HEK293 (cell line): Measurements from ENCODE around the gene SLC20A1.

ENCODE experiments used
- CTCF ChIA-PET: fragments of 350-600 bp; formaldehyde crosslinking; extraction: SDS; loops from one replicate; lab custom pipeline; 2021; ENCODE audit warnings: antibody characterized with exemption; lab: Yijun Ruan, JAX
- POLR2A ChIA-PET: fragments of 300-600 bp; formaldehyde crosslinking; extraction: SDS; loops from one replicate; lab custom pipeline; 2020; ENCODE audit warnings: antibody characterized with exemption, inconsistent platforms; lab: Yijun Ruan, JAX
- H3K27ac ChIP-seq: fragments of 200-500 bp; sonication (Bioruptor generic); 2 replicates; pipeline ENCODE4 v1.5.1; 2014; ENCODE audit warnings: low read depth, low read length, control low read depth, inconsistent platforms; ENCODE audit errors: extremely low read depth
- H3K36me3 ChIP-seq, 2 experiments: fragments of 200-500 bp in 1 of 2; sonication (Bioruptor generic) in 1 of 2; 1 replicate in 1 of 2; 2 replicates in 1 of 2; pipeline ENCODE4 v1.5.1; 2014 to 2017; ENCODE audit warnings: inconsistent platforms in 2 of 2, low read length in 2 of 2; ENCODE audit not compliant: control insufficient read depth in 2 of 2, insufficient read depth in 1 of 2
- H3K4me1 ChIP-seq: fragments of 200-500 bp; sonication (Bioruptor generic); 2 replicates; pipeline ENCODE4 v1.5.1; 2014; ENCODE audit warnings: mild to moderate bottlenecking, low read length, inconsistent platforms; ENCODE audit not compliant: control insufficient read depth, insufficient read depth
- H3K4me3 ChIP-seq: 2 replicates; pipeline ENCODE4 v1.5.1; 2011; ENCODE audit warnings: low read depth, mild to moderate bottlenecking, control low read depth, low read length, moderate library complexity
- H3K9me3 ChIP-seq: fragments of 200-500 bp; sonication (Bioruptor generic); 2 replicates; pipeline ENCODE4 v1.5.1; 2014; ENCODE audit warnings: low read depth, low read length, inconsistent platforms; ENCODE audit not compliant: control insufficient read depth, insufficient read depth
- HOXD13 ChIP-seq: sonication (generic); formaldehyde crosslinking; IDR thresholded peaks from 2 replicates; pipeline ENCODE4 v1.8.0; 2022; ENCODE audit warnings: missing genetic modification reagents, borderline replicate concordance
- MZF1 ChIP-seq: fragments of 450-650 bp; formaldehyde crosslinking; IDR thresholded peaks from 2 replicates; pipeline ENCODE4 v1.5.1; 2017; ENCODE audit warnings: missing biosample characterization, missing genetic modification characterization, borderline replicate concordance
- SCRT2 ChIP-seq: fragments of 450-650 bp; formaldehyde crosslinking; IDR thresholded peaks from 2 replicates; pipeline ENCODE4 v1.5.1; 2016; ENCODE audit warnings: missing biosample characterization, missing genetic modification characterization
- TCF7L2 ChIP-seq: IDR thresholded peaks from 2 replicates; pipeline ENCODE4 v1.6.1; 2011; ENCODE audit warnings: low read depth, mild to moderate bottlenecking, inconsistent platforms, low read length, moderate library complexity, borderline replicate concordance
- YY1 ChIP-seq: fragments of 450-650 bp; formaldehyde crosslinking; IDR thresholded peaks from 2 replicates; pipeline ENCODE4 v1.5.1; 2018; ENCODE audit warnings: missing biosample characterization, missing genetic modification characterization
- ZBTB7A ChIP-seq: fragments of 450-650 bp; formaldehyde crosslinking; IDR thresholded peaks from 2 replicates; pipeline ENCODE4 v1.5.1; 2016; ENCODE audit warnings: low read depth, missing biosample characterization, missing genetic modification characterization
- ZBTB8A ChIP-seq: fragments of 450-650 bp; formaldehyde crosslinking; IDR thresholded peaks from 2 replicates; pipeline ENCODE4 v1.5.1; 2016; ENCODE audit warnings: missing biosample characterization, missing genetic modification characterization
- ZFHX2 ChIP-seq: fragments of 450-650 bp; formaldehyde crosslinking; conservative IDR thresholded peaks from 2 replicates; pipeline ENCODE4 v1.5.1; 2016; ENCODE audit warnings: missing biosample characterization, missing genetic modification characterization
- ZFP37 ChIP-seq: fragments of 450-650 bp; formaldehyde crosslinking; IDR thresholded peaks from 2 replicates; pipeline ENCODE4 v1.5.1; 2016; ENCODE audit warnings: missing biosample characterization, missing genetic modification characterization
- ZNF146 ChIP-seq: fragments of 450-650 bp; formaldehyde crosslinking; IDR thresholded peaks from 2 replicates; pipeline ENCODE4 v1.5.1; 2016; ENCODE audit warnings: missing biosample characterization, missing genetic modification characterization
- ZNF155 ChIP-seq: fragments of 450-650 bp; formaldehyde crosslinking; IDR thresholded peaks from 2 replicates; pipeline ENCODE4 v1.5.1; 2016; ENCODE audit warnings: missing biosample characterization, missing genetic modification characterization
- ZNF19 ChIP-seq: fragments of 450-650 bp; formaldehyde crosslinking; IDR thresholded peaks from 2 replicates; pipeline ENCODE4; 2016; ENCODE audit warnings: missing biosample characterization, missing genetic modification characterization, low read depth
- ZNF202 ChIP-seq: fragments of 450-650 bp; formaldehyde crosslinking; IDR thresholded peaks from 2 replicates; pipeline ENCODE4 v1.5.1; 2016; ENCODE audit warnings: missing biosample characterization, missing genetic modification characterization, borderline replicate concordance
- ZNF211 ChIP-seq: fragments of 450-650 bp; formaldehyde crosslinking; IDR thresholded peaks from 2 replicates; pipeline ENCODE4 v1.5.1; 2016; ENCODE audit warnings: low read depth, missing biosample characterization, missing genetic modification characterization
- ZNF37A ChIP-seq: fragments of 450-650 bp; IDR thresholded peaks from 2 replicates; pipeline ENCODE4 v1.5.1; 2018; ENCODE audit warnings: missing biosample characterization, missing genetic modification characterization
- ZNF555 ChIP-seq: fragments of 450-650 bp; formaldehyde crosslinking; conservative IDR thresholded peaks from 2 replicates; pipeline ENCODE4 v1.5.1; 2017; ENCODE audit warnings: missing biosample characterization, mild to moderate bottlenecking, missing genetic modification characterization, inconsistent platforms
- ZNF623 ChIP-seq: fragments of 450-650 bp; formaldehyde crosslinking; IDR thresholded peaks from 2 replicates; pipeline ENCODE4 v1.5.1; 2016; ENCODE audit warnings: missing biosample characterization, missing genetic modification characterization
- ZNF707 ChIP-seq: fragments of 450-650 bp; formaldehyde crosslinking; IDR thresholded peaks from 2 replicates; pipeline ENCODE4 v1.5.1; 2016; ENCODE audit warnings: missing biosample characterization, missing genetic modification characterization
- ZNF76 ChIP-seq: fragments of 450-650 bp; formaldehyde crosslinking; IDR thresholded peaks from 2 replicates; pipeline ENCODE4; 2016; ENCODE audit warnings: low read depth, missing biosample characterization, missing genetic modification characterization, borderline replicate concordance
- ZNF777 ChIP-seq: fragments of 450-650 bp; formaldehyde crosslinking; IDR thresholded peaks from 2 replicates; pipeline ENCODE4 v1.5.1; 2017; ENCODE audit warnings: missing biosample characterization, missing genetic modification characterization, borderline replicate concordance
- TF ChIP-seq, protein P1 (sequence below): fragments of 450-650 bp; formaldehyde crosslinking; IDR thresholded peaks from 2 replicates; pipeline ENCODE4 v1.5.1; 2016; ENCODE audit warnings: missing biosample characterization, missing genetic modification characterization
- TF ChIP-seq, protein P2 (sequence below): fragments of 450-650 bp; IDR thresholded peaks from 2 replicates; pipeline ENCODE4 v1.5.1; 2018; ENCODE audit warnings: missing biosample characterization, missing genetic modification characterization

Gene SLC20A1

DNA sequence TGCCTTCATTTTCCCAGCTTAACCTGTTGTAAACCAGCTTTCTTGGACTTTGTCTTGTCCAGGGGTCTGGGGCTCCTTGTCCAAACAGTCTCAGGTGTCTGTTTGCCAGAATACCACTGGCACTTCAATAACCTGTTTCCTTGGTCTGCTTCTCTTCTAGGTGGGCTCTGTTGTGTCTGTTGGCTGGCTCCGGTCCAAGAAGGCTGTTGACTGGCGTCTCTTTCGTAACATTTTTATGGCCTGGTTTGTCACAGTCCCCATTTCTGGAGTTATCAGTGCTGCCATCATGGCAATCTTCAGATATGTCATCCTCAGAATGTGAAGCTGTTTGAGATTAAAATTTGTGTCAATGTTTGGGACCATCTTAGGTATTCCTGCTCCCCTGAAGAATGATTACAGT is 17.0 kb downstream of the SLC20A1 start:
- Histone ChIP-seq H3K9me3 (no peaks in the 10 kb centered on the region), H3K4me3 (no peak overlapping the region), H3K36me3 (peaks cover 54 to 77% of the 10 kb centered on the region in 2 experiments), H3K4me1 (no peaks in the 10 kb centered on the region), H3K27ac (no peak overlapping the region)
- ChIA-PET CTCF (interaction anchor here (0.5 to 1.9 kb wide), 3 partner anchors 63 to 64 kb away, joined by 4 to 7 read pairs (median 6); no protein-coding TSS in a partner anchor), POLR2A (interaction anchor here (2.0 kb wide), 1 partner anchor 15 kb away, joined by 7 read pairs; no protein-coding TSS in a partner anchor)
- TF ChIP-seq ZBTB7A (tag by site-specific recombination) (no peak), SCRT2 (tag by site-specific recombination) (peak; percentile 39; the same call in 1 of the 2 replicates), TCF7L2 (no peak), YY1 (tag by site-specific recombination) (no peak)

DNA sequence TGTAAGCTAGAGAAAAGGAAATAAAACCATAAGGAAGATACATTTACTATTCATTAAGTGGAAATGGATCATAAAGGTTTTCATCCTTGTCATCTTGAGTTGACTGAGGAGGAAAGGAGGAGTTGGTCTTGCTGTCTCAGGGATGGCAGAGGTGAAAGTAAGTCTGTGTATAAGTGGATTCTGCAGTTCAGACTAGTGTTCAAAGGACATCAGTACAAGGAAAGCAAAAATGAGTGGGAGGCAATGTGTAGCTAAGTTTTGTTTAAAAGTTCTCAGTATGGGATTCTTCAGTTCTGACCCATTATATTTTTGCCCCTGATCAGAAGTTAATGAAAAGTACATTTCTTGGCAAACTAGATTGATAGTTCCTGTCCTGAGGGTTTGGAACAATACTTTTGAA is 18.9 kb downstream of the SLC20A1 start:
- POLR2A ChIA-PET, result no interaction called here
- Histone ChIP-seq H3K9me3 (no peaks in the 10 kb centered on the region), H3K27ac (no peak overlapping the region)
- CTCF ChIA-PET, result interaction anchor here (0.8 to 1.5 kb wide), 6 partner anchors 20 to 276 kb away, joined by 3 to 5 read pairs (median 4); no protein-coding TSS in a partner anchor
- TF ChIP-seq ZNF623 (no peak), ZNF777 (tag by site-specific recombination) (no peak), ZBTB8A (tag by site-specific recombination) (no peak), ZNF19 (tag by site-specific recombination) (no peak), ZNF202 (tag by site-specific recombination) (no peak), ZNF555 (tag by site-specific recombination) (no peak), ZNF211 (tag by site-specific recombination) (no peak), ZFHX2 (tag by site-specific recombination) (no peak), ZNF155 (tag by site-specific recombination) (no peak), ZFP37 (tag by site-specific recombination) (no peak), ZNF146 (tag by site-specific recombination) (no peak), ZNF707 (tag by site-specific recombination) (no peak), ZNF37A (tag by site-specific recombination) (no peak), MZF1 (tag by site-specific recombination) (no peak), ZNF76 (tag by site-specific recombination) (no peak), HOXD13 (no peak)
- TF ChIP-seq, protein P1, sequence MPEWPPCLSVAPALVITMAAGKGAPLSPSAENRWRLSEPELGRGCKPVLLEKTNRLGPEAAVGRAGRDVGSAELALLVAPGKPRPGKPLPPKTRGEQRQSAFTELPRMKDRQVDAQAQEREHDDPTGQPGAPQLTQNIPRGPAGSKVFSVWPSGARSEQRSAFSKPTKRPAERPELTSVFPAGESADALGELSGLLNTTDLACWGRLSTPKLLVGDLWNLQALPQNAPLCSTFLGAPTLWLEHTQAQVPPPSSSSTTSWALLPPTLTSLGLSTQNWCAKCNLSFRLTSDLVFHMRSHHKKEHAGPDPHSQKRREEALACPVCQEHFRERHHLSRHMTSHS, result no peak
- TF ChIP-seq, protein P2, sequence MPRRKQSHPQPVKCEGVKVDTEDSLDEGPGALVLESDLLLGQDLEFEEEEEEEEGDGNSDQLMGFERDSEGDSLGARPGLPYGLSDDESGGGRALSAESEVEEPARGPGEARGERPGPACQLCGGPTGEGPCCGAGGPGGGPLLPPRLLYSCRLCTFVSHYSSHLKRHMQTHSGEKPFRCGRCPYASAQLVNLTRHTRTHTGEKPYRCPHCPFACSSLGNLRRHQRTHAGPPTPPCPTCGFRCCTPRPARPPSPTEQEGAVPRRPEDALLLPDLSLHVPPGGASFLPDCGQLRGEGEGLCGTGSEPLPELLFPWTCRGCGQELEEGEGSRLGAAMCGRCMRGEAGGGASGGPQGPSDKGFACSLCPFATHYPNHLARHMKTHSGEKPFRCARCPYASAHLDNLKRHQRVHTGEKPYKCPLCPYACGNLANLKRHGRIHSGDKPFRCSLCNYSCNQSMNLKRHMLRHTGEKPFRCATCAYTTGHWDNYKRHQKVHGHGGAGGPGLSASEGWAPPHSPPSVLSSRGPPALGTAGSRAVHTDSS (tag by site-specific recombination), result no peak
- TF ChIP-seq, all 188 proteins: peak for 0
- H3K4me3 ChIP-seq, result no peak overlapping the region
- H3K36me3 ChIP-seq, result peaks cover 41 to 57% of the 10 kb centered on the region in 2 experiments
- no peaks in the 10 kb centered on the region for H3K4me1 ChIP-seq
